Fibroblast of the aortic adventitia (primary cell): ENCODE measurements around the gene TCL1A. TPM values are rescaled to one million over a fixed set of nuclear protein-coding genes. Genes with fewer than 3 reads are reported as not detected.

Experiments
- DNase-seq: peaks from one replicate; pipeline ENCODE4 v3.0.0-alpha.2; 2010; ENCODE audit warnings: low read depth
- H3K4me3 ChIP-seq: 2 replicates; pipeline ENCODE4 v1.5.1; 2011; ENCODE audit warnings: low read depth, mild to moderate bottlenecking, control low read depth, low read length, moderate library complexity
- total RNA-seq: library from RNA; depleted of rRNA; stranded (reverse); fragments of >200 nt; gene quantifications from 2 replicates; pipeline ENCODE4 v1.2.3, GENCODE V29; 2012; ENCODE audit warnings: low replicate concordance
- TF ChIP-seq, protein P1 (sequence below): IDR thresholded peaks from 2 replicates; pipeline ENCODE4 v1.5.1; 2011; ENCODE audit warnings: mild to moderate bottlenecking, low read length, control low read depth, inconsistent platforms; ENCODE audit not compliant: insufficient read depth

Gene TCL1A
- total RNA-seq, 1 donor, result not detected

DNA sequence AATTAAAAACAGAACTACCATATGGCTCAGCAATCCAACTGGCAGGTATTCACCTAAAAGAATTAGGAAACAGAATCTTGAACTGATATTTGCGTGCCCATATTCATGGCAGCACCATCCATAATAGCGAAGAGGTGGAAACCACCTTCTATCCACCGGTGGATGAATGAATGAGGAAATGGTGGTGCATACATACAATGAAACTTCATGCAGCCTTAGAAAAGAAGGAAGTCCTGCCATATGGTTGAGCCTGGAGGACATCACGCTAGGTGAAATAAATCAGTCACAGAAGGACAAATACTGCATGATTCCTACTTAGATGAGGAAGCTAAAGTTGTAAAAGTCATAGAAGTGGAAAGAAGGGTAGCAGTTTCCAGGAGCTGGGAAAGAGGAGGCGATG, 6.6 kb downstream of the TCL1A start:
- TF ChIP-seq, protein P1, sequence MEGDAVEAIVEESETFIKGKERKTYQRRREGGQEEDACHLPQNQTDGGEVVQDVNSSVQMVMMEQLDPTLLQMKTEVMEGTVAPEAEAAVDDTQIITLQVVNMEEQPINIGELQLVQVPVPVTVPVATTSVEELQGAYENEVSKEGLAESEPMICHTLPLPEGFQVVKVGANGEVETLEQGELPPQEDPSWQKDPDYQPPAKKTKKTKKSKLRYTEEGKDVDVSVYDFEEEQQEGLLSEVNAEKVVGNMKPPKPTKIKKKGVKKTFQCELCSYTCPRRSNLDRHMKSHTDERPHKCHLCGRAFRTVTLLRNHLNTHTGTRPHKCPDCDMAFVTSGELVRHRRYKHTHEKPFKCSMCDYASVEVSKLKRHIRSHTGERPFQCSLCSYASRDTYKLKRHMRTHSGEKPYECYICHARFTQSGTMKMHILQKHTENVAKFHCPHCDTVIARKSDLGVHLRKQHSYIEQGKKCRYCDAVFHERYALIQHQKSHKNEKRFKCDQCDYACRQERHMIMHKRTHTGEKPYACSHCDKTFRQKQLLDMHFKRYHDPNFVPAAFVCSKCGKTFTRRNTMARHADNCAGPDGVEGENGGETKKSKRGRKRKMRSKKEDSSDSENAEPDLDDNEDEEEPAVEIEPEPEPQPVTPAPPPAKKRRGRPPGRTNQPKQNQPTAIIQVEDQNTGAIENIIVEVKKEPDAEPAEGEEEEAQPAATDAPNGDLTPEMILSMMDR, result no peak
- H3K4me3 ChIP-seq, result no peak overlapping the region
- no peak for DNase-seq

DNA sequence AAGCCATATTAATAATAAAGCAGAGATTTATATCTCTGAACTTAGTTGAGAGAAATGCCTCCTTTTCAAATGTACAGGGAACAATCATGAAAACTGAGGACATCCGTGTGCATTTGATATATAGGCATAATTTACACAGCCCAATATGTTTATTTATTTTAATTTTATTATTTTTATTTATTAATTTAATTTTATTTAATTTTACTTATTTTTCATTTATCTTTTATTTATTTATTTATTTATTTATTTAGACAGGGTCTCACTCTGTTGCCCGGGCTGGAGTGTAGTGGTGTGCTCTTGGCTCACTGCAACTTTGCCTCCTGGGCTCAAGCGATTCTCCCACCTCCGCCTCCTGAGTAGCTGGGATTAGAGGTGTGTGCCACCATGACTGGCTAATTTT, 8.4 kb downstream of the TCL1A start:
- DNase-seq, result no peak
- H3K4me3 ChIP-seq, result no peak overlapping the region
- TF ChIP-seq, protein P1, result no peak

DNA sequence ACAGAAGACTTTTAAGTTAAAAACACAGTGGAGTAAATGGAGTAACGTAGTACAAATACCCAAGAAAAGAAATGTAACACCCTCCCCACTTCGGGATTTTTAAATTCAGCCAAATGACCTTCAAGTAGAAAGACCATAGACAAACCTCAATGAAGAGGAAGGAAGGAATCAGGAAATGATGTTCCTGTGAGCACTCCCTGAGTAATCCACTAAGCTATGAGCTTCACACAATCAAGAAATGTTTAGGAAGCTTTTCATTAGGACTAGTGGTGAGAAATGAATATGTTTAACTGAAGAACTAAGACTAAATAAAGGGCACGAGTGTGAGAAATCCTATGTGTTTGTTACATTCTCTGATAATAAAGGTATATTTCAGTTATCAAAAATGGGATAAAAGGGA, 10.1 kb downstream of the TCL1A start:
- TF ChIP-seq, protein P1, result no peak
- DNase-seq, result no peak
- H3K4me3 ChIP-seq, result no peak overlapping the region

DNA sequence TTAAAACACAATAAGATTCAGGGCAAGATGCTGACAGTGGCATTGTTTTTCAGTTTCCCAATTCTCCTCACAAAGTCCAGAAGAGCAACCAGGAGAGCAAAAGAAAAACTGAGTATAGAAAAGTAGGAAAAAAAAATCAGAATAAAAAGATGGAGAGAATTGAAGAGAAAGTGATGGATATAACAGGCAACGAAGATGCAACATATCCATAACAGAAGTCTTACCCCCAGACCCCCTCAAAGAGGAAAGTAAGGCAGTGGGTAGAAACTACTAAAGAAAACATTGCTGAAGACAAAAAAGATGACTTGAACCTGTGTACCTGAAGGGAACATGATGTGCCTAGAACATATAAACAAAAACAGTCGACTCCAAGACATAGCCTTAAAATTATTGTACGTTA, 10.6 kb downstream of the TCL1A start:
- no peak overlapping the region for H3K4me3 ChIP-seq
- TF ChIP-seq, protein P1, result no peak
- DNase-seq, result no peak

DNA sequence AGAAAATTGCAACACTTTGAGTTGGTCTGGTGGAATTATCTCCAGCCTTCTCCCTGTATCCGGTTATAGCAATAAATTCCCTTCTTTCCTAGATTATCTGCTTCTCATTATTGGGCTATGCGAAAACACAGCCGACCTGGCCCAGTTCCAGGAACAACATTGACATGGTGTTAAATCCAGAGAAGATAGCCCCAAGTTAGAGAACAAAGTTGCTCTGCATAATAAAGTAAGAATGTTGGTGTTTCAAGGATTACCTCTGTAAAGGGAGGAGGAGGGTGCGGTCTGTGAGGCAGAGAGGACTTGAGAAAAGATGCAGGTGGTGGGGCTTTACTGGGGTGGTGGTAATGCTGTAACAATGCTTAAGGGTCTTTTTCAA, 12.1 kb downstream of the TCL1A start:
- TF ChIP-seq, protein P1, result no peak
- DNase-seq, result peak; percentile 2
- H3K4me3 ChIP-seq, result no peak overlapping the region

DNA sequence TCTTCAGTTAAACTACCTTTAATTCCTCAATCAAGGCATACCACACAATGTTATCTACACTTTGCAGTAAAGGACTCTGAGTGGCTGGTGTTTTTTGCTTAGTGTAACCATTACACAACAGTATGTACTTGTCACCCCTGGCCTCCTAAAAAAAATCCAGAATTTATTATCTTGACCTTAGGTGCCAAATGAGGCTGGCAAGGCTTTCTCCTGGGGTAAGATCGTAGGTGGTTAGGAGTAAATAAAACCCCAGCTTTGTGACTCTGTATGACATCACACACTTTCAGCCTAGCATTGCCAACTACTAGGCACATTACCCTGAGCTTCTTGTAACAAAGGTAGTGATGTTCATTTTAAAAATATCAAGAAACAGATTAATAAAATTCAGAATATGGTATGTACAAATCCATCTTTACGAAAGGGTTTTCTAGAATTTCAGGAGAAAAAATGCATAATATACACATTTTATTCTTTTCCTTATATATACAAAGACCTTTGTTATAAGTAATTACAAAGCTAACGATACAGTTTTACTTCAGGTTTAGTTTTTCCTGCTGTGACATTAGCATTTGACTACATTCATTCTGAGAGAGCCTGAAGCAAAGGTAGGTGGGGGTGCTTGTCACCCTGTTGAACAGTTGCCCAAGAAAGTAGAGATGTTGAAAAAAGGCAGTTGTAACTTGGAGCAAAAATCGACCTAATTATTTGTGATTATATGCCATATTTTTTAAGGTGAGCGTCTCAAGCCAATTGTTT, 13.5 kb downstream of the TCL1A start:
- H3K4me3 ChIP-seq, result no peak overlapping the region
- TF ChIP-seq, protein P1, result no peak
- DNase-seq, result no peak

DNA sequence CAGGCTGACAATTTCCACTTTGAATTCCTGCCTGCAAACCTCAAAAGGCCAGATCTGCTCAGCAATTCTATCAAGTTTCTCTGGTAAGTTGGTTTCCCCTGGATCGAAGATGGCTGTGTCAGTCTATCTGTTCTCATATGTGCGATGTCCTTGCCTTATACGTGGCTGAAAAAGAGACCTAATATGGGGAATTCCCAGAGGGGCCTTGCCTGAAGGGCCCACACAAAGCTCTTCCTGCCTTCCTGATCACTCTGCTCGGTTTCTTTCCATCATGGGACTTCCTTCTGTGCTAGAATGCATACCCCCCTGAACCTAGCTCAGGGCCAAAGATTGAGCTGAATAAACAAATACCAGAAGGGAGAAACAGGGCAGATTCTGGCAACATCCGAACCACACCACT, 14.5 kb downstream of the TCL1A start:
- no peak overlapping the region for H3K4me3 ChIP-seq
- TF ChIP-seq, protein P1, result no peak
- no peak for DNase-seq
